NCI-H2227 (cell line): ENCODE measurements around the gene KIF12.

Experiments
- DNase-seq: peaks from one replicate; lab custom pipeline; 2025; ENCODE audit not compliant: unreplicated experiment; lab: John Stamatoyannopoulos, UW

The KIF12 gene

GRCh38 chr9:114070188-114071103 lies 28.6 kb downstream of the KIF12 start:
- no peak for DNase-seq

- DNase-seq = no peak
Measured at GRCh38 chr9:114069476-114070187, 29.5 kb downstream of the KIF12 start.

- DNase-seq = no peak
Measured at GRCh38 chr9:114065304-114065703, 33.8 kb downstream of the KIF12 start.

- DNase-seq = no peak
Measured at GRCh38 chr9:114061830-114062474, 37.1 kb downstream of the KIF12 start.

- no peak for DNase-seq
Measured at GRCh38 chr9:114061292-114061691, 37.8 kb downstream of the KIF12 start.

- DNase-seq = no peak
Measured at GRCh38 chr9:114060711-114061110, 38.4 kb downstream of the KIF12 start.

- no peak for DNase-seq
Measured at GRCh38 chr9:114060070-114060469, 39.0 kb downstream of the KIF12 start.

- DNase-seq = no peak
Measured at GRCh38 chr9:114059047-114059803, 39.9 kb downstream of the KIF12 start.

- DNase-seq = no peak
Measured at GRCh38 chr9:114058688-114059046, 40.4 kb downstream of the KIF12 start.

GRCh38 chr9:114057161-114057885 lies 41.8 kb downstream of the KIF12 start:
- no peak for DNase-seq

- no peak for DNase-seq
Measured at GRCh38 chr9:114056527-114056926, 42.6 kb downstream of the KIF12 start.

GRCh38 chr9:114055894-114056293 lies 43.2 kb downstream of the KIF12 start:
- DNase-seq = no peak

- DNase-seq = no peak
Measured at GRCh38 chr9:114055061-114055460, 44.0 kb downstream of the KIF12 start.

GRCh38 chr9:114054191-114054690 lies 44.9 kb downstream of the KIF12 start:
- DNase-seq = no peak

GRCh38 chr9:114053246-114054005 lies 45.7 kb downstream of the KIF12 start:
- DNase-seq = no peak

- no peak for DNase-seq
Measured at GRCh38 chr9:114051706-114052105, 47.4 kb downstream of the KIF12 start.

GRCh38 chr9:114051281-114051680 lies 47.8 kb downstream of the KIF12 start:
- DNase-seq = no peak

GRCh38 chr9:114050646-114051045 lies 48.4 kb downstream of the KIF12 start:
- no peak for DNase-seq

- DNase-seq = no peak
Measured at GRCh38 chr9:114050226-114050568, 48.9 kb downstream of the KIF12 start.
